Stomach (tissue), 9 donors: ENCODE results near the gene ZBTB32. TPM values are rescaled to one million over a fixed set of nuclear protein-coding genes. Genes with fewer than 3 reads are reported as not detected.

Experiments
- DNase-seq, 2 donors: peaks; one replicate each; pipeline versions ENCODE4 v3.0.0 to v3.0.0-alpha.2; 2013 to 2019
- H3K27ac ChIP-seq, 5 donors: fragments of 200-600 bp in 4 of 5; sonication (generic) in 4 of 5; one replicate each; pipeline ENCODE4 v1.5.1; 2013 to 2019; ENCODE audit warnings: mild to moderate bottlenecking in 1 of 5, moderate library complexity in 1 of 5
- H3K27me3 ChIP-seq, 3 donors: fragments of 200-600 bp; sonication (generic); one replicate each; pipeline ENCODE4 v1.5.1; 2017 to 2019; ENCODE audit warnings: mixed run types in 1 of 3
- H3K36me3 ChIP-seq, 4 donors: fragments of 200-600 bp; sonication (generic); 1 replicate in 3 of 4; 2 replicates in 1 of 4; pipeline ENCODE4 v1.5.1; 2016 to 2019
- H3K4me1 ChIP-seq, 4 donors: fragments of 200-600 bp; sonication (generic); one replicate each; pipeline ENCODE4 v1.5.1; 2016 to 2019
- H3K4me3 ChIP-seq, 4 donors: fragments of 200-600 bp; sonication (generic) in 3 of 4; one replicate each; pipeline ENCODE4 v1.5.1; 2016 to 2019; ENCODE audit warnings: mild to moderate bottlenecking in 1 of 4
- H3K9me3 ChIP-seq, 4 donors: fragments of 200-600 bp; sonication (generic); one replicate each; pipeline ENCODE4 v1.5.1; 2016 to 2019
- CTCF ChIP-seq, 7 experiments: fragments of 450-650 bp in 4 of 7; fragments of 200-600 bp in 3 of 7; sonication (generic) in 3 of 7; IDR thresholded peaks; one replicate each; pipeline ENCODE4 v1.5.1; 2016 to 2019; ENCODE audit warnings: antibody characterized with exemption in 7 of 7, control low read depth in 2 of 7, mild to moderate bottlenecking in 1 of 7
- EP300 ChIP-seq: sonication (generic); formaldehyde crosslinking; IDR thresholded peaks from one replicate; pipeline ENCODE4 v1.6.1; 2017; ENCODE audit warnings: antibody characterized with exemption
- POLR2A ChIP-seq, 4 donors: fragments of 450-650 bp; IDR thresholded peaks; one replicate each; pipeline ENCODE4 v1.6.1; 2016; ENCODE audit warnings: antibody characterized with exemption in 4 of 4, control low read depth in 2 of 4, mild to moderate bottlenecking in 1 of 4, moderate library complexity in 1 of 4
- POLR2AphosphoS5 ChIP-seq, 3 donors: sonication (generic); formaldehyde crosslinking; IDR thresholded peaks; one replicate each; pipeline ENCODE4 v1.6.1; 2016; ENCODE audit warnings: antibody characterized with exemption in 3 of 3
- WGBS, 5 donors: extraction: QIAGEN DNeasy Blood & Tissue Kit in 3 of 5; methylation state at CpG; one replicate each; pipeline versions ENCODE4 v1.1.5 to v1.1.7; 2013 to 2018; 5-methylcytosine and 5-hydroxymethylcytosine counted together
- intact Hi-C: fragments of 100-400 bp; cut with DNase I; formaldehyde crosslinking; loops from one replicate; pipeline ENCODE4 v1.15.1; 2023; ENCODE audit warnings: low total_unique reads
- polyA plus RNA-seq, 3 donors: library from polyadenylated mRNA; stranded (reverse); fragments of 200-250 nt; gene quantifications; one replicate each; pipeline ENCODE4 v1.2.3, GENCODE V29; 2013
- total RNA-seq, 5 donors: library from RNA; depleted of rRNA; stranded (reverse); fragments of >200 nt; gene quantifications; one replicate each; pipeline versions ENCODE4 v1.1.0 to v1.2.3, GENCODE V29; 2014 to 2016
- donor health status: healthy with polysubstance abuse.
- donor health status: Bipolar disorder and iron deficiency.
- donor health status: healthy.

Gene ZBTB32
- total and polyA plus RNA-seq, 8 donors, result 0.43 to 8.2 (median 0.46) TPM; not detected in 5

DNA sequence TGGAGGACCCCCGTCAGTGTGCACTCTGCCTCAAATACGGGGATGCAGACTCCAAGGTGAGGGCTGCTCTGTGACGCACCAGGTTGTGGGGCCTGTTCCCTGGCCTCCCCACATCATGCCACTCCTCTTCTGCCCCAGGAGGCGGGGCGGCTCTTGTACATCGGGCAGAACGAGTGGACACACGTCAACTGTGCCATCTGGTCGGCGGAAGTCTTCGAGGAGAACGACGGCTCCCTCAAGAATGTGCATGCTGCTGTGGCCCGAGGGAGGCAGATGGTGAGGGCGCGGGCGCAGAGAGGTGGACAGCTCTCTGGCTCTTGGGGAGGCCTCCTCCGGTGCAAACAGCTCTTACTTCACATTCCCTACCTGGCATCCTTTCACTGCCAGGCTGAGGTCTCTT lies 24.7 kb downstream of the ZBTB32 start:
- DNase-seq, result no peak
- Histone ChIP-seq H3K27me3 (no peaks in the 10 kb centered on the region), H3K9me3 (no peaks in the 10 kb centered on the region), H3K4me1 (no peaks in the 10 kb centered on the region), H3K36me3 (peaks cover 90 to 100% (median 100%) of the 10 kb centered on the region in 4 donors), H3K27ac (no peak overlapping the region), H3K4me3 (no peak overlapping the region)
- intact Hi-C loops, result no loop called here
- TF ChIP-seq POLR2AphosphoS5 (IDR thresholded peaks at IDR 0.05) (no peak), CTCF (IDR thresholded peaks at IDR 0.05) (no peak), EP300 (no peak), POLR2A (IDR thresholded peaks at IDR 0.05) (no peak)
- 85 to 91% (median 90%) methylated on average over 18 of the region's 18 CpGs for WGBS, 5 donors

GRCh38 chr19:35729763-35730162 lies 25.4 kb downstream of the ZBTB32 start:
- Histone ChIP-seq H3K27me3 (no peaks in the 10 kb centered on the region), H3K4me3 (no peak overlapping the region), H3K27ac (no peak overlapping the region), H3K4me1 (no peaks in the 10 kb centered on the region), H3K36me3 (peaks cover 86 to 100% (median 100%) of the 10 kb centered on the region in 4 donors), H3K9me3 (no peaks in the 10 kb centered on the region)
- 88 to 96% (median 94%) methylated on average over 8 to 11 of the region's 11 CpGs for WGBS, 5 donors
- TF ChIP-seq EP300 (no peak), POLR2AphosphoS5 (IDR thresholded peaks at IDR 0.05) (no peak), POLR2A (IDR thresholded peaks at IDR 0.05) (no peak), CTCF (IDR thresholded peaks at IDR 0.05) (no peak)
- no peak for DNase-seq
- intact Hi-C loops, result no loop called here

- H3K4me1 ChIP-seq, result no peaks in the 10 kb centered on the region
- H3K36me3 ChIP-seq, result peaks cover 81 to 100% (median 100%) of the 10 kb centered on the region in 4 donors
- no peak for DNase-seq
- no peaks in the 10 kb centered on the region for H3K9me3 ChIP-seq
- 92 to 95% (median 93%) methylated on average over 18 of the region's 18 CpGs for WGBS, 5 donors
- TF ChIP-seq EP300 (no peak), CTCF (IDR thresholded peaks at IDR 0.05) (no peak), POLR2AphosphoS5 (IDR thresholded peaks at IDR 0.05) (no peak), POLR2A (IDR thresholded peaks at IDR 0.05) (no peak)
- intact Hi-C loops, result no loop called here
- H3K27ac ChIP-seq, result no peak overlapping the region
- H3K27me3 ChIP-seq, result no peaks in the 10 kb centered on the region
- no peak overlapping the region for H3K4me3 ChIP-seq
These were observed 26.0 kb downstream of the ZBTB32 start for GRCh38 chr19:35730326-35730725.

- intact Hi-C loops, result no loop called here
- WGBS, 5 donors, result 56 to 72% (median 63%) methylated on average over 9 of the region's 9 CpGs
These were observed 27.0 kb downstream of the ZBTB32 start for GRCh38 chr19:35731353-35731752.

More at GRCh38 chr19:35731353-35731752, 27.0 kb downstream of the ZBTB32 start:
- no peaks in the 10 kb centered on the region for H3K9me3 ChIP-seq
- no peaks in the 10 kb centered on the region for H3K27me3 ChIP-seq
- no peak for DNase-seq
- no peak overlapping the region for H3K27ac ChIP-seq
- no peak for TF ChIP-seq POLR2AphosphoS5 (IDR thresholded peaks at IDR 0.05)
- TF ChIP-seq CTCF (IDR thresholded peaks at IDR 0.05), result no peak
- H3K4me1 ChIP-seq, result no peaks in the 10 kb centered on the region
- peaks cover 77 to 100% (median 100%) of the 10 kb centered on the region in 4 donors for H3K36me3 ChIP-seq
- no peak overlapping the region for H3K4me3 ChIP-seq
